K562 (cell line): ENCODE measurements around the gene NCOA6. TPM values are rescaled to one million over a fixed set of nuclear protein-coding genes. Genes with fewer than 3 reads are reported as not detected.

ENCODE experiments used
- CBFB ChIP-seq: sonication (generic); formaldehyde crosslinking; IDR thresholded peaks from 2 replicates; pipeline ENCODE4 v1.4.0; 2020; ENCODE audit warnings: mild to moderate bottlenecking, missing genetic modification reagents
- CBX2 ChIP-seq: fragments of 200-600 bp; sonication (generic); IDR thresholded peaks from one replicate; pipeline ENCODE4 v1.6.1; 2012; ENCODE audit warnings: mild to moderate bottlenecking, low read length, inconsistent platforms; ENCODE audit not compliant: insufficient read depth, poor library complexity, severe bottlenecking
- FOXJ3 ChIP-seq: sonication (generic); formaldehyde crosslinking; IDR thresholded peaks from 2 replicates; pipeline ENCODE4 v1.4.0; 2020; ENCODE audit warnings: mild to moderate bottlenecking, missing genetic modification reagents
- FOXM1 ChIP-seq, 2 experiments: fragments of 450-650 bp in 1 of 2; sonication (generic) in 1 of 2; formaldehyde crosslinking in 1 of 2; IDR thresholded peaks; 2 replicates each; pipeline versions ENCODE4 v1.6.1 to v1.9.0; 2017 to 2022; ENCODE audit warnings: low read depth in 2 of 2, mild to moderate bottlenecking in 2 of 2, missing genetic modification reagents in 1 of 2, moderate library complexity in 1 of 2
- HNRNPLL ChIP-seq: fragments of 200-400 bp; formaldehyde crosslinking; IDR thresholded peaks from 2 replicates; pipeline ENCODE4 v1.6.1; 2017; ENCODE audit warnings: low read length, low read depth, mild to moderate bottlenecking; ENCODE audit not compliant: poor library complexity, severe bottlenecking
- MTA2 ChIP-seq: fragments of 450-650 bp; IDR thresholded peaks from 2 replicates; pipeline ENCODE4 v1.6.1; 2016; ENCODE audit warnings: low read depth
- NCOA1 ChIP-seq: fragments of 450-650 bp; IDR thresholded peaks from 2 replicates; pipeline ENCODE4 v1.6.1; 2016; ENCODE audit warnings: low read depth
- NR2F6 ChIP-seq: fragments of 450-650 bp; formaldehyde crosslinking; IDR thresholded peaks from 2 replicates; pipeline ENCODE4 v1.4.0; 2020; ENCODE audit warnings: mild to moderate bottlenecking
- PHB2 ChIP-seq: fragments of 450-650 bp; IDR thresholded peaks from 2 replicates; pipeline ENCODE4 v1.6.1; 2017; ENCODE audit warnings: low read depth
- POLR3A ChIP-seq: IDR thresholded peaks from 2 replicates; pipeline ENCODE4 v1.6.1; 2011; ENCODE audit warnings: borderline replicate concordance, mild to moderate bottlenecking, moderate library complexity; ENCODE audit not compliant: insufficient read length, insufficient read depth; ENCODE audit errors: extremely low read depth
- PYGO2 ChIP-seq: fragments of 450-650 bp; IDR thresholded peaks from 2 replicates; pipeline ENCODE4 v1.6.1; 2016; ENCODE audit warnings: mild to moderate bottlenecking, missing genetic modification characterization, moderate library complexity, missing compliant biosample characterization
- RHOXF2B ChIP-seq: fragments of 250-450 bp; sonication (Bioruptor Pico); conservative IDR thresholded peaks from 2 replicates; pipeline ENCODE4 v1.5.1; 2021
- SMARCC2 ChIP-seq: fragments of 450-650 bp; IDR thresholded peaks from 2 replicates; pipeline ENCODE4 v1.6.1; 2017; ENCODE audit warnings: antibody characterized with exemption, moderate library complexity, mild to moderate bottlenecking, low read depth
- TCF3 ChIP-seq: sonication (generic); formaldehyde crosslinking; IDR thresholded peaks from 2 replicates; pipeline ENCODE4 v1.4.0; 2020; ENCODE audit warnings: mild to moderate bottlenecking, missing genetic modification reagents
- ZNF232 ChIP-seq: sonication (generic); formaldehyde crosslinking; IDR thresholded peaks from 2 replicates; pipeline ENCODE4 v1.8.0; 2022; ENCODE audit warnings: mild to moderate bottlenecking, missing genetic modification reagents
- polyA plus RNA-seq, 8 experiments: library from polyadenylated mRNA; depleted of rRNA in 4 of 8; stranded (reverse) in 5 of 8; unstranded in 3 of 8; fragments of >200 nt; fragmentation: Nextera tagmentation in 2 of 8; fragmentation: Illumina TruSeq in 1 of 8; extraction: Ambion mirVana in 2 of 8; extraction: Trizol in 1 of 8; gene quantifications; 2 replicates each; pipeline versions ENCODE4 v1.2.1 to v1.2.3, GENCODE V29; 2011 to 2014; ENCODE audit warnings: inconsistent platforms in 1 of 8, missing spikeins in 1 of 8
- total RNA-seq, 7 experiments: library from RNA; depleted of rRNA in 6 of 7; stranded (reverse); fragments of >200 nt in 6 of 7; fragmentation: Illumina TruSeq in 2 of 7; extraction: Trizol in 2 of 7; gene quantifications; 2 replicates each; pipeline versions ENCODE4 v1.2.1 to v1.2.3, GENCODE V29; 2011 to 2021; ENCODE audit warnings: low replicate concordance in 1 of 7
- TF ChIP-seq, protein P1 (sequence below): fragments of 450-650 bp; IDR thresholded peaks from 2 replicates; pipeline ENCODE4 v1.6.1; 2016; ENCODE audit warnings: mild to moderate bottlenecking, moderate library complexity

NCOA6 gene
- total and polyA plus RNA-seq, 9 of the 15 experiments (the other 6 are each of a cell fraction or from before 2014, with no cell fraction given), result 6.1 to 25.0 (median 9.5) TPM

GRCh38 chr20:34824806-34825529 lies 483 bp downstream of the NCOA6 start (continued):
- TF ChIP-seq PHB2 (no peak), ZNF232 (no peak; the same call in 1 of the 2 replicates), CBX2 (no peak), CBFB (CRISPR knock-in tag) (no peak), TCF3 (CRISPR knock-in tag) (no peak), MTA2 (no peak), NR2F6 (CRISPR knock-in tag) (no peak), PYGO2 (tag) (no peak), FOXM1 (IDR thresholded peaks at IDR 0.05; ENCODE audit: low read depth) (no peak), FOXM1 (CRISPR knock-in tag; IDR thresholded peaks at IDR 0.05; ENCODE audit: low read depth) (no peak), HNRNPLL (no peak), NCOA1 (no peak), POLR3A (no peak), SMARCC2 (no peak), FOXJ3 (no peak), RHOXF2B (CRISPR knock-in tag) (no peak)
- TF ChIP-seq, protein P1, sequence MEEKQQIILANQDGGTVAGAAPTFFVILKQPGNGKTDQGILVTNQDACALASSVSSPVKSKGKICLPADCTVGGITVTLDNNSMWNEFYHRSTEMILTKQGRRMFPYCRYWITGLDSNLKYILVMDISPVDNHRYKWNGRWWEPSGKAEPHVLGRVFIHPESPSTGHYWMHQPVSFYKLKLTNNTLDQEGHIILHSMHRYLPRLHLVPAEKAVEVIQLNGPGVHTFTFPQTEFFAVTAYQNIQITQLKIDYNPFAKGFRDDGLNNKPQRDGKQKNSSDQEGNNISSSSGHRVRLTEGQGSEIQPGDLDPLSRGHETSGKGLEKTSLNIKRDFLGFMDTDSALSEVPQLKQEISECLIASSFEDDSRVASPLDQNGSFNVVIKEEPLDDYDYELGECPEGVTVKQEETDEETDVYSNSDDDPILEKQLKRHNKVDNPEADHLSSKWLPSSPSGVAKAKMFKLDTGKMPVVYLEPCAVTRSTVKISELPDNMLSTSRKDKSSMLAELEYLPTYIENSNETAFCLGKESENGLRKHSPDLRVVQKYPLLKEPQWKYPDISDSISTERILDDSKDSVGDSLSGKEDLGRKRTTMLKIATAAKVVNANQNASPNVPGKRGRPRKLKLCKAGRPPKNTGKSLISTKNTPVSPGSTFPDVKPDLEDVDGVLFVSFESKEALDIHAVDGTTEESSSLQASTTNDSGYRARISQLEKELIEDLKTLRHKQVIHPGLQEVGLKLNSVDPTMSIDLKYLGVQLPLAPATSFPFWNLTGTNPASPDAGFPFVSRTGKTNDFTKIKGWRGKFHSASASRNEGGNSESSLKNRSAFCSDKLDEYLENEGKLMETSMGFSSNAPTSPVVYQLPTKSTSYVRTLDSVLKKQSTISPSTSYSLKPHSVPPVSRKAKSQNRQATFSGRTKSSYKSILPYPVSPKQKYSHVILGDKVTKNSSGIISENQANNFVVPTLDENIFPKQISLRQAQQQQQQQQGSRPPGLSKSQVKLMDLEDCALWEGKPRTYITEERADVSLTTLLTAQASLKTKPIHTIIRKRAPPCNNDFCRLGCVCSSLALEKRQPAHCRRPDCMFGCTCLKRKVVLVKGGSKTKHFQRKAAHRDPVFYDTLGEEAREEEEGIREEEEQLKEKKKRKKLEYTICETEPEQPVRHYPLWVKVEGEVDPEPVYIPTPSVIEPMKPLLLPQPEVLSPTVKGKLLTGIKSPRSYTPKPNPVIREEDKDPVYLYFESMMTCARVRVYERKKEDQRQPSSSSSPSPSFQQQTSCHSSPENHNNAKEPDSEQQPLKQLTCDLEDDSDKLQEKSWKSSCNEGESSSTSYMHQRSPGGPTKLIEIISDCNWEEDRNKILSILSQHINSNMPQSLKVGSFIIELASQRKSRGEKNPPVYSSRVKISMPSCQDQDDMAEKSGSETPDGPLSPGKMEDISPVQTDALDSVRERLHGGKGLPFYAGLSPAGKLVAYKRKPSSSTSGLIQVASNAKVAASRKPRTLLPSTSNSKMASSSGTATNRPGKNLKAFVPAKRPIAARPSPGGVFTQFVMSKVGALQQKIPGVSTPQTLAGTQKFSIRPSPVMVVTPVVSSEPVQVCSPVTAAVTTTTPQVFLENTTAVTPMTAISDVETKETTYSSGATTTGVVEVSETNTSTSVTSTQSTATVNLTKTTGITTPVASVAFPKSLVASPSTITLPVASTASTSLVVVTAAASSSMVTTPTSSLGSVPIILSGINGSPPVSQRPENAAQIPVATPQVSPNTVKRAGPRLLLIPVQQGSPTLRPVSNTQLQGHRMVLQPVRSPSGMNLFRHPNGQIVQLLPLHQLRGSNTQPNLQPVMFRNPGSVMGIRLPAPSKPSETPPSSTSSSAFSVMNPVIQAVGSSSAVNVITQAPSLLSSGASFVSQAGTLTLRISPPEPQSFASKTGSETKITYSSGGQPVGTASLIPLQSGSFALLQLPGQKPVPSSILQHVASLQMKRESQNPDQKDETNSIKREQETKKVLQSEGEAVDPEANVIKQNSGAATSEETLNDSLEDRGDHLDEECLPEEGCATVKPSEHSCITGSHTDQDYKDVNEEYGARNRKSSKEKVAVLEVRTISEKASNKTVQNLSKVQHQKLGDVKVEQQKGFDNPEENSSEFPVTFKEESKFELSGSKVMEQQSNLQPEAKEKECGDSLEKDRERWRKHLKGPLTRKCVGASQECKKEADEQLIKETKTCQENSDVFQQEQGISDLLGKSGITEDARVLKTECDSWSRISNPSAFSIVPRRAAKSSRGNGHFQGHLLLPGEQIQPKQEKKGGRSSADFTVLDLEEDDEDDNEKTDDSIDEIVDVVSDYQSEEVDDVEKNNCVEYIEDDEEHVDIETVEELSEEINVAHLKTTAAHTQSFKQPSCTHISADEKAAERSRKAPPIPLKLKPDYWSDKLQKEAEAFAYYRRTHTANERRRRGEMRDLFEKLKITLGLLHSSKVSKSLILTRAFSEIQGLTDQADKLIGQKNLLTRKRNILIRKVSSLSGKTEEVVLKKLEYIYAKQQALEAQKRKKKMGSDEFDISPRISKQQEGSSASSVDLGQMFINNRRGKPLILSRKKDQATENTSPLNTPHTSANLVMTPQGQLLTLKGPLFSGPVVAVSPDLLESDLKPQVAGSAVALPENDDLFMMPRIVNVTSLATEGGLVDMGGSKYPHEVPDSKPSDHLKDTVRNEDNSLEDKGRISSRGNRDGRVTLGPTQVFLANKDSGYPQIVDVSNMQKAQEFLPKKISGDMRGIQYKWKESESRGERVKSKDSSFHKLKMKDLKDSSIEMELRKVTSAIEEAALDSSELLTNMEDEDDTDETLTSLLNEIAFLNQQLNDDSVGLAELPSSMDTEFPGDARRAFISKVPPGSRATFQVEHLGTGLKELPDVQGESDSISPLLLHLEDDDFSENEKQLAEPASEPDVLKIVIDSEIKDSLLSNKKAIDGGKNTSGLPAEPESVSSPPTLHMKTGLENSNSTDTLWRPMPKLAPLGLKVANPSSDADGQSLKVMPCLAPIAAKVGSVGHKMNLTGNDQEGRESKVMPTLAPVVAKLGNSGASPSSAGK, result no peak
